Natural killer cell (primary cell): Measurements from ENCODE around the gene CDKAL1. TPM values are rescaled to one million over a fixed set of nuclear protein-coding genes. Genes with fewer than 3 reads are reported as not detected.
"Not testable (repeated sequence)": the region's sequence is repeated elsewhere in the genome, so short reads cannot be mapped to it uniquely, and the experiment has no call there.

ENCODE experiments used
- ATAC-seq, 3 donors: fragments of 150-1000 bp in 2 of 3; fragments of 200-7000 bp in 1 of 3; cut with Tn5 transposase; 1 replicate in 1 of 3; 2 replicates in 2 of 3; pipeline ENCODE4 v1.10.0; 2021; ENCODE audit warnings: mild to moderate bottlenecking in 2 of 3, moderate library complexity in 2 of 3
- DNase-seq, 2 donors: peaks; one replicate each; pipeline versions ENCODE4 v3.0.0 to v3.0.0-alpha.2; 2013 to 2021; ENCODE audit warnings: mixed read lengths in 1 of 2
- H3K27ac ChIP-seq: one replicate; pipeline ENCODE4 v1.5.1; 2013; ENCODE audit warnings: mild to moderate bottlenecking, low read length
- H3K27me3 ChIP-seq: one replicate; pipeline ENCODE4 v1.6.1; 2013; ENCODE audit warnings: low read length; ENCODE audit not compliant: control insufficient read depth, insufficient read depth
- H3K36me3 ChIP-seq: one replicate; pipeline ENCODE4 v1.6.1; 2013; ENCODE audit warnings: low read length; ENCODE audit not compliant: control insufficient read depth, insufficient read depth
- H3K4me1 ChIP-seq: one replicate; pipeline ENCODE4 v1.6.1; 2013; ENCODE audit warnings: low read length; ENCODE audit not compliant: control insufficient read depth, insufficient read depth
- H3K4me3 ChIP-seq: one replicate; pipeline ENCODE4 v1.5.1; 2013; ENCODE audit warnings: low read length
- H3K9me3 ChIP-seq: one replicate; pipeline ENCODE4 v1.6.1; 2013; ENCODE audit warnings: low read length; ENCODE audit not compliant: control insufficient read depth, insufficient read depth
- H3K27ac Mint-ChIP-seq, 2 donors: one replicate each; pipeline ENCODE4 v1.8.0; 2022; ENCODE audit warnings: mild to moderate bottlenecking in 2 of 2, mixed read lengths in 2 of 2, moderate library complexity in 1 of 2
- H3K27me3 Mint-ChIP-seq, 2 donors: one replicate each; pipeline ENCODE4 v1.8.0; 2022; ENCODE audit warnings: low read depth in 2 of 2, mixed read lengths in 2 of 2
- H3K36me3 Mint-ChIP-seq: one replicate; pipeline ENCODE4 v1.8.0; 2022; ENCODE audit warnings: mixed read lengths
- H3K4me1 Mint-ChIP-seq, 2 donors: one replicate each; pipeline ENCODE4 v1.8.0; 2022; ENCODE audit warnings: mixed read lengths in 2 of 2
- H3K4me3 Mint-ChIP-seq: one replicate; pipeline ENCODE4 v1.8.0; 2022; ENCODE audit warnings: mild to moderate bottlenecking, moderate library complexity, mixed read lengths
- H3K9me3 Mint-ChIP-seq, 2 donors: one replicate each; pipeline ENCODE4 v1.8.0; 2022; ENCODE audit warnings: mixed read lengths in 2 of 2
- CTCF ChIP-seq: fragments of 200-600 bp; IDR thresholded peaks from one replicate; pipeline ENCODE4 v1.8.0; 2022; ENCODE audit warnings: antibody characterized with exemption
- WGBS: methylation state at CpG from one replicate; pipeline ENCODE4 v1.1.7; 2013; ENCODE audit warnings: missing lambda C conversion rate; ENCODE audit not compliant: insufficient coverage; 5-methylcytosine and 5-hydroxymethylcytosine counted together
- intact Hi-C: fragments of 100-400 bp; cut with micrococcal nuclease; formaldehyde crosslinking; loops from one replicate; pipeline ENCODE4 v1.14.2; 2022
- total RNA-seq, 4 donors: library from RNA; stranded (reverse); fragments of 120-200 nt in 1 of 4; gene quantifications; one replicate each; pipeline versions ENCODE4 v1.2.3 to v1.2.4, GENCODE V29; 2013 to 2022

The CDKAL1 gene
- total RNA-seq, 3 donors from 2014 or later (not counting 1 experiment from before 2014, with no cell fraction given): 26.0 to 32.8 (median 28.9) TPM

- DNase-seq (no peak), ATAC-seq (no peak)
- Histone ChIP-seq H3K9me3 (no peaks in the 10 kb centered on the region), H3K27me3 (no peaks in the 10 kb centered on the region), H3K27ac (no peak overlapping the region), H3K4me3 (no peak overlapping the region), H3K4me1 (no peaks in the 10 kb centered on the region), H3K36me3 (no peaks in the 10 kb centered on the region)
- intact Hi-C loops: no loop called here
- Mint-ChIP-seq H3K27ac (no peak overlapping the region), H3K9me3 (no peaks in the 10 kb centered on the region), H3K4me3 (no peak overlapping the region), H3K36me3 (no peaks in the 10 kb centered on the region), H3K4me1 (no peaks in the 10 kb centered on the region), H3K27me3 (peaks cover 0 to 14% of the 10 kb centered on the region in 2 donors)
- no peak for TF ChIP-seq CTCF
- 82% methylated on average over 1 of the region's 2 CpGs for WGBS
Observed at GRCh38 chr6:20509212-20509611, 25.0 kb upstream of the CDKAL1 start.

GRCh38 chr6:20511852-20512251 lies 22.4 kb upstream of the CDKAL1 start:
- no peaks in the 10 kb centered on the region for H3K4me1 ChIP-seq
- WGBS: 85% methylated on average over 2 of the region's 2 CpGs
- Mint-ChIP-seq H3K36me3 (no peaks in the 10 kb centered on the region), H3K9me3 (no peaks in the 10 kb centered on the region), H3K27me3 (peaks cover 0 to 14% of the 10 kb centered on the region in 2 donors), H3K4me1 (no peaks in the 10 kb centered on the region), H3K4me3 (no peak overlapping the region), H3K27ac (no peak overlapping the region)
- H3K27me3 ChIP-seq: no peaks in the 10 kb centered on the region
- H3K4me3 ChIP-seq: no peak overlapping the region
- H3K9me3 ChIP-seq: no peaks in the 10 kb centered on the region
- TF ChIP-seq CTCF: no peak
- intact Hi-C loops: no loop called here
- DNase-seq (no peak), ATAC-seq (no peak)
- no peaks in the 10 kb centered on the region for H3K36me3 ChIP-seq
- no peak overlapping the region for H3K27ac ChIP-seq

GRCh38 chr6:20525208-20525607 lies 9.0 kb upstream of the CDKAL1 start:
- not testable (repeated sequence) for H3K27me3 ChIP-seq, H3K4me3 Mint-ChIP-seq, H3K4me3 ChIP-seq, ATAC-seq, DNase-seq, H3K27ac ChIP-seq, H3K9me3 ChIP-seq, H3K9me3 Mint-ChIP-seq, H3K27me3 Mint-ChIP-seq, H3K36me3 ChIP-seq, H3K27ac Mint-ChIP-seq, H3K36me3 Mint-ChIP-seq, H3K4me1 Mint-ChIP-seq, H3K4me1 ChIP-seq
- intact Hi-C loops: loop anchor here (10.0 kb wide), 1 partner anchor 430 kb away; no protein-coding TSS in a partner anchor
- WGBS: 100% methylated on average over 1 of the region's 3 CpGs

GRCh38 chr6:20529086-20529448 lies 5.2 kb upstream of the CDKAL1 start:
- intact Hi-C loops: loop anchor here (1.0 to 10.0 kb wide), 3 partner anchors 128 to 434 kb away; partner anchors contain the start of gene E2F3

More at GRCh38 chr6:20529086-20529448, 5.2 kb upstream of the CDKAL1 start:
- H3K27ac ChIP-seq, H3K9me3 ChIP-seq, H3K4me1 ChIP-seq, H3K27me3 ChIP-seq, H3K36me3 Mint-ChIP-seq, H3K4me3 ChIP-seq, H3K27ac Mint-ChIP-seq, H3K4me3 Mint-ChIP-seq, H3K36me3 ChIP-seq, H3K4me1 Mint-ChIP-seq, H3K9me3 Mint-ChIP-seq: not testable (repeated sequence)
- peak; percentile 47 for TF ChIP-seq CTCF
- peaks cover 9 to 15% of the 10 kb centered on the region in 2 donors for H3K27me3 Mint-ChIP-seq
- ATAC-seq (peak; percentile 82 to 89 (median 85)), DNase-seq (peak in 1 of 2 donors; percentile 76)
- 29% methylated on average over 2 of the region's 5 CpGs for WGBS
